ENCODE measurements around the gene PURA.

PURA gene

GRCh38 chr5:140113180-140113698, 670 bp upstream of the PURA start:
- TF ChIP-seq CTCF (IDR thresholded peaks at IDR 0.05): no peak
- Histone ChIP-seq H3K4me3 (peak overlapping the region; percentile 93), H3K27ac (peak overlapping the region; percentile 92 to 99)
- DNase-seq (ENCODE audit: low spot score): peak; percentile 73

- no peak for TF ChIP-seq CTCF (IDR thresholded peaks at IDR 0.05)
- Histone ChIP-seq H3K27ac (peak overlapping the region; percentile 92 to 99), H3K4me3 (peak overlapping the region; percentile 93)
- peak; percentile 82 for DNase-seq (ENCODE audit: low spot score)
Measured at GRCh38 chr5:140114341-140115185, 654 bp downstream of the PURA start.

GRCh38 chr5:140115186-140115500, 1.2 kb downstream of the PURA start:
- peak overlapping the region; percentile 93 for H3K4me3 ChIP-seq
- no peak for TF ChIP-seq CTCF (IDR thresholded peaks at IDR 0.05)
- no peak for DNase-seq (ENCODE audit: low spot score)
- H3K27ac ChIP-seq: peak overlapping the region in 1 of 2 donors; percentile 99

GRCh38 chr5:140116716-140117115, 2.8 kb downstream of the PURA start:
- DNase-seq (ENCODE audit: low spot score): no peak
- Histone ChIP-seq H3K27ac (no peak overlapping the region), H3K4me3 (no peak overlapping the region)
- no peak for TF ChIP-seq CTCF (IDR thresholded peaks at IDR 0.05)

GRCh38 chr5:140117523-140117922, 3.6 kb downstream of the PURA start:
- Histone ChIP-seq H3K4me3 (no peak overlapping the region), H3K27ac (no peak overlapping the region)
- no peak for TF ChIP-seq CTCF (IDR thresholded peaks at IDR 0.05)
- DNase-seq (ENCODE audit: low spot score): no peak

- TF ChIP-seq CTCF (IDR thresholded peaks at IDR 0.05): no peak
- H3K27ac ChIP-seq: no peak overlapping the region
- DNase-seq (ENCODE audit: low spot score): no peak
- no peak overlapping the region for H3K4me3 ChIP-seq
Measured at GRCh38 chr5:140118302-140118936, 4.5 kb downstream of the PURA start.
